GM19035 (cell line): ENCODE measurements around the gene CAST.
"Not testable (repeated sequence)": the region's sequence is repeated elsewhere in the genome, so short reads cannot be mapped to it uniquely, and the experiment has no call there.

Experiments used
- ATAC-seq: cut with Tn5 transposase; IDR thresholded peaks from one replicate; pipeline ENCODE4 v1.9.1; 2021; ENCODE audit not compliant: unreplicated experiment

Gene CAST

GRCh38 chr5:96742538-96742937 lies 80.4 kb downstream of the CAST start:
- ATAC-seq, result no peak

- no peak for ATAC-seq
These were observed 81.0 kb downstream of the CAST start for GRCh38 chr5:96743065-96743768.

- no peak for ATAC-seq
These were observed 81.6 kb downstream of the CAST start for GRCh38 chr5:96743805-96744204.

- ATAC-seq, result not testable (repeated sequence)
These were observed 82.0 kb downstream of the CAST start for GRCh38 chr5:96744218-96744617.

- ATAC-seq, result no peak
These were observed 82.8 kb downstream of the CAST start for GRCh38 chr5:96745025-96745424.

GRCh38 chr5:96745844-96746531 lies 83.8 kb downstream of the CAST start:
- ATAC-seq, result no peak

- no peak for ATAC-seq
These were observed 85.5 kb downstream of the CAST start for GRCh38 chr5:96747720-96748119.

- no peak for ATAC-seq
These were observed 88.1 kb downstream of the CAST start for GRCh38 chr5:96750110-96750822.

GRCh38 chr5:96751203-96752169 lies 89.3 kb downstream of the CAST start:
- ATAC-seq, result no peak

GRCh38 chr5:96752341-96753016 lies 90.3 kb downstream of the CAST start:
- ATAC-seq, result no peak

- ATAC-seq, result no peak
These were observed 90.8 kb downstream of the CAST start for GRCh38 chr5:96753017-96753397.

GRCh38 chr5:96753848-96754247 lies 91.7 kb downstream of the CAST start:
- ATAC-seq, result no peak

GRCh38 chr5:96755851-96756250 lies 93.7 kb downstream of the CAST start:
- ATAC-seq, result no peak

GRCh38 chr5:96756985-96757384 lies 94.8 kb downstream of the CAST start:
- ATAC-seq, result no peak

- ATAC-seq, result no peak
These were observed 96.4 kb downstream of the CAST start for GRCh38 chr5:96758621-96759020.

GRCh38 chr5:96761618-96762017 lies 99.4 kb downstream of the CAST start:
- no peak for ATAC-seq

GRCh38 chr5:96763026-96763425 lies 100.8 kb downstream of the CAST start:
- ATAC-seq, result no peak

- no peak for ATAC-seq
These were observed 102.9 kb downstream of the CAST start for GRCh38 chr5:96765043-96765442.

GRCh38 chr5:96768708-96769251 lies 106.6 kb downstream of the CAST start:
- ATAC-seq, result no peak

- no peak for ATAC-seq
These were observed 109.2 kb downstream of the CAST start for GRCh38 chr5:96771395-96771794.
